Measurements from ENCODE around the gene RAB3B. TPM values are rescaled to one million over a fixed set of nuclear protein-coding genes. Genes with fewer than 3 reads are reported as not detected.
A peak's percentile ranks its signal among the peaks of the same experiment; 100 is the strongest.

Gene RAB3B, protein sequence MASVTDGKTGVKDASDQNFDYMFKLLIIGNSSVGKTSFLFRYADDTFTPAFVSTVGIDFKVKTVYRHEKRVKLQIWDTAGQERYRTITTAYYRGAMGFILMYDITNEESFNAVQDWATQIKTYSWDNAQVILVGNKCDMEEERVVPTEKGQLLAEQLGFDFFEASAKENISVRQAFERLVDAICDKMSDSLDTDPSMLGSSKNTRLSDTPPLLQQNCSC
- 8.2 and 8.3 TPM in 2 replicates for total RNA-seq
- long read RNA-seq, full-length matches to known transcripts, result 16 of 28 reads
- long read RNA-seq, partial matches to known transcripts, result 1 of 28 reads
- long read RNA-seq, other reads (novel, unspliced or antisense), result 11 of 28 reads

GRCh38 chr1:51990478-51990965, at the start of gene RAB3B:
RAB3B (minus strand) TSS chr1:51990700; CDS start chr1:51977117, 13,583 bp downstream.
- Mint-ChIP-seq H3K27ac (ENCODE audit: unreplicated experiment) (peak within 1 kb of the TSS; percentile 28), H3K27me3 (ENCODE audit: unreplicated experiment) (peaks cover 9% of the 10 kb centered on the region), H3K4me3 (ENCODE audit: unreplicated experiment) (peak within 1 kb of the TSS; percentile 75), H3K4me1 (ENCODE audit: unreplicated experiment) (peaks cover 12% of the 10 kb centered on the region), H3K9me3 (ENCODE audit: unreplicated experiment) (no peaks in the 10 kb centered on the region), H3K36me3 (ENCODE audit: unreplicated experiment) (no peaks in the 10 kb centered on the region)
- peak; percentile 92 for DNase-seq (ENCODE audit: extremely low spot score, unreplicated experiment)
- no peak for TF ChIP-seq CTCF (IDR thresholded peaks at IDR 0.05)

GRCh38 chr1:52037909-52038308, 47.4 kb upstream of the RAB3B start:
- Mint-ChIP-seq H3K9me3 (ENCODE audit: unreplicated experiment) (no peaks in the 10 kb centered on the region), H3K36me3 (ENCODE audit: unreplicated experiment) (peaks cover 17% of the 10 kb centered on the region)
- DNase-seq (ENCODE audit: extremely low spot score, unreplicated experiment), result no peak

GRCh38 chr1:52037402-52037814, 46.9 kb upstream of the RAB3B start:
- Mint-ChIP-seq H3K4me3 (ENCODE audit: unreplicated experiment) (no peak overlapping the region), H3K27ac (ENCODE audit: unreplicated experiment) (no peak overlapping the region), H3K36me3 (ENCODE audit: unreplicated experiment) (peaks cover 17% of the 10 kb centered on the region), H3K4me1 (ENCODE audit: unreplicated experiment) (peaks cover 9% of the 10 kb centered on the region), H3K27me3 (ENCODE audit: unreplicated experiment) (no peaks in the 10 kb centered on the region), H3K9me3 (ENCODE audit: unreplicated experiment) (no peaks in the 10 kb centered on the region)
- no peak for TF ChIP-seq CTCF (IDR thresholded peaks at IDR 0.05)
- DNase-seq (ENCODE audit: extremely low spot score, unreplicated experiment), result no peak

More at GRCh38 chr1:52037909-52038308, 47.4 kb upstream of the RAB3B start:
- Mint-ChIP-seq H3K27me3 (ENCODE audit: unreplicated experiment) (no peaks in the 10 kb centered on the region), H3K27ac (ENCODE audit: unreplicated experiment) (no peak overlapping the region), H3K4me1 (ENCODE audit: unreplicated experiment) (peaks cover 7% of the 10 kb centered on the region), H3K4me3 (ENCODE audit: unreplicated experiment) (no peak overlapping the region)
- no peak for TF ChIP-seq CTCF (IDR thresholded peaks at IDR 0.05)

DNA sequence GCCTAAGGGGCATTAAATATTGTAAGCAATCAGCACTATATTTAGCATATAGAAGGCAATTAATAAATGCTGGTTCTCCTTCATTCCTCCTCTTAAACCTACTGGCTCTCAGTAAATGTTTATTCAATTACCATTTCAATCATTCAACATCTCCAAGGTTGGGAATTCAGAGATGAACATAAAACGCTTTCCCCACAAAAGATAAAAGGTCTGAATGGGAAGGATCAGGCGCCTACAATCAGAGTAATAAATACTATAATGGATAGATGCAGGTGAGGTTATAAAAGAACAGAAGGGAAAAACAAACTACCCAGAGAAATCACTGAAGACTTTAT, 43.5 kb upstream of the RAB3B start:
- DNase-seq (ENCODE audit: extremely low spot score, unreplicated experiment), result no peak
- Mint-ChIP-seq H3K4me3 (ENCODE audit: unreplicated experiment) (peak overlapping the region; percentile 94), H3K27ac (ENCODE audit: unreplicated experiment) (peak overlapping the region; percentile 97), H3K36me3 (ENCODE audit: unreplicated experiment) (peaks cover 11% of the 10 kb centered on the region), H3K27me3 (ENCODE audit: unreplicated experiment) (no peaks in the 10 kb centered on the region), H3K4me1 (ENCODE audit: unreplicated experiment) (peaks cover 34% of the 10 kb centered on the region), H3K9me3 (ENCODE audit: unreplicated experiment) (no peaks in the 10 kb centered on the region)
- no peak for TF ChIP-seq CTCF (IDR thresholded peaks at IDR 0.05)

DNA sequence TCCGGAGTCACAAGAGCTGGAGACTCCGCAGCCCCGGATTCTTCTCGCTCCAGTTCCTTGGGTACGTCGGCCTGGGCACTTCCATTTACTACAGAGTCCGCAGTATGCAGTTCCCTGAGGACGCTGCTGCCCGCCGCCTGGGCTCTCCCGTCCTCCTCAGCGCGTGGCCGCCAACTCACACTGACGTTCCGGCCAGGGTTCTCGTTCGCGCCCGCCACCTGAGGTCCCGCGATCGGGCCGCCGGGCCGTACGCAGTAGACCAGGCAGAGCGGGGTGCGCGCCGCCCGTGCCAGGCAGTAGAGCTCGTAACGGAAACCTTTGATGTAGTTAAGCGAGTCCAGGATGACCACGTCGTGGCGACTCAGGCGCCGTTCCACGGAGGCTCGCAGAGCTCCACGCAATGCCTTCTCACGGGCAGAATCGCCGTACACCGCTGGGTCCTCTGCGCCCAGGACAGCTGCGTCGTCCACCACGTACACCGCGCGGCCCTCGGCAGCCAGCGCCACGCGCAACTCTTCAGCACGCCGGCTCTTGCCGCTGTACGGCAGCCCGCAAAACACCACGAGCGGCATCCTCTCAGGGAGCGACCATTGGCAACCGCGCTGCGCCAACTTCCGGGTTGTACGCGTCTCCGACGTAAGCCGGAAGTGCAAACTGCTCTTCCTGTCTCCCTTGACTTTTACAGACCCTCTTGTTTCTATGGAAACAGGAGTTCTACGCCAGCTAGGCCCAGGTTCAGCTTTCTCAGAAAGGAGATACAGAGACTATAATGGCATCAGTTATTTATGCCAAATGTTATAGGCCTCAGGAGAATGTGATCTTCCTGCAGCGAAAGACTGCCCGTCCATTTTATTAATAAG, 42.9 kb upstream of the RAB3B start, which contains the start of gene KTI12:
KTI12 (minus strand) TSS at position 621 of the 860 bp plus-strand sequence; CDS start at position 572, 49 bp downstream.
- peak; percentile 92 for DNase-seq (ENCODE audit: extremely low spot score, unreplicated experiment)
- Mint-ChIP-seq H3K4me1 (ENCODE audit: unreplicated experiment) (peaks cover 39% of the 10 kb centered on the region), H3K9me3 (ENCODE audit: unreplicated experiment) (no peaks in the 10 kb centered on the region), H3K4me3 (ENCODE audit: unreplicated experiment) (peak within 1 kb of the TSS; percentile 94), H3K36me3 (ENCODE audit: unreplicated experiment) (peaks cover 11% of the 10 kb centered on the region), H3K27ac (ENCODE audit: unreplicated experiment) (peak within 1 kb of the TSS; percentile 97), H3K27me3 (ENCODE audit: unreplicated experiment) (no peaks in the 10 kb centered on the region)
- no peak for TF ChIP-seq CTCF (IDR thresholded peaks at IDR 0.05)

All from osteocyte (in vitro differentiated cells).